Measurements from ENCODE around the gene FAM217A.

DNA sequence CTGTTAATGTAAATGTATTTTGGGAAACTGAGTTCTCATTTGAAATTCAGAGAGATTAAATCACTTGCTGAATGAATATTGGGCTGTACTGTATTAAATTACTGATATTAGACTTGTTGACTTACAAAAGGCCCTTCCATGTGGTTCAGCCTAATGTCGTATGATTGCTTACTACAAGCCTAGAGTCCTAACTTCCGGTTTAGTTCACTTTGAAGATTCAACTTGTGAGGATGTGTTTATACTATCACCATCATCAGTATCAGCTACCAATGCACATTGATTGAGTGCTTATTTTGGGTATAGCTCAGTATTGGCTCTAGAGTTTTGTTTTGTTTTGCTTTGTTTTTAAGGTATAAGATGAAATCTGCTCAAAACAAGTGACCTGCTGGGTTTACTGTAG is 48.3 kb downstream of the FAM217A start:
- TF ChIP-seq SMAD3 (CRISPR knock-in tag; IDR thresholded peaks at IDR 0.05) (no peak), ZGPAT (CRISPR knock-in tag; IDR thresholded peaks at IDR 0.05) (no peak), RELA (CRISPR knock-in tag; IDR thresholded peaks at IDR 0.05) (no peak), CTCF (CRISPR knock-in tag; IDR thresholded peaks at IDR 0.05) (no peak), KDM4B (CRISPR knock-in tag; IDR thresholded peaks at IDR 0.05) (no peak), RXRB (CRISPR knock-in tag; IDR thresholded peaks at IDR 0.05; ENCODE audit: borderline replicate concordance) (no peak)
- TF ChIP-seq, protein P1, sequence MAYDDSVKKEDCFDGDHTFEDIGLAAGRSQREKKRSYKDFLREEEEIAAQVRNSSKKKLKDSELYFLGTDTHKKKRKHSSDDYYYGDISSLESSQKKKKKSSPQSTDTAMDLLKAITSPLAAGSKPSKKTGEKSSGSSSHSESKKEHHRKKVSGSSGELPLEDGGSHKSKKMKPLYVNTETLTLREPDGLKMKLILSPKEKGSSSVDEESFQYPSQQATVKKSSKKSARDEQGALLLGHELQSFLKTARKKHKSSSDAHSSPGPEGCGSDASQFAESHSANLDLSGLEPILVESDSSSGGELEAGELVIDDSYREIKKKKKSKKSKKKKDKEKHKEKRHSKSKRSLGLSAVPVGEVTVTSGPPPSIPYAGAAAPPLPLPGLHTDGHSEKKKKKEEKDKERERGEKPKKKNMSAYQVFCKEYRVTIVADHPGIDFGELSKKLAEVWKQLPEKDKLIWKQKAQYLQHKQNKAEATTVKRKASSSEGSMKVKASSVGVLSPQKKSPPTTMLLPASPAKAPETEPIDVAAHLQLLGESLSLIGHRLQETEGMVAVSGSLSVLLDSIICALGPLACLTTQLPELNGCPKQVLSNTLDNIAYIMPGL (CRISPR knock-in tag; IDR thresholded peaks at IDR 0.05; ENCODE audit: borderline replicate concordance in 1 of 2, low read depth in 1 of 2), result no peak
- TF ChIP-seq, protein P2, sequence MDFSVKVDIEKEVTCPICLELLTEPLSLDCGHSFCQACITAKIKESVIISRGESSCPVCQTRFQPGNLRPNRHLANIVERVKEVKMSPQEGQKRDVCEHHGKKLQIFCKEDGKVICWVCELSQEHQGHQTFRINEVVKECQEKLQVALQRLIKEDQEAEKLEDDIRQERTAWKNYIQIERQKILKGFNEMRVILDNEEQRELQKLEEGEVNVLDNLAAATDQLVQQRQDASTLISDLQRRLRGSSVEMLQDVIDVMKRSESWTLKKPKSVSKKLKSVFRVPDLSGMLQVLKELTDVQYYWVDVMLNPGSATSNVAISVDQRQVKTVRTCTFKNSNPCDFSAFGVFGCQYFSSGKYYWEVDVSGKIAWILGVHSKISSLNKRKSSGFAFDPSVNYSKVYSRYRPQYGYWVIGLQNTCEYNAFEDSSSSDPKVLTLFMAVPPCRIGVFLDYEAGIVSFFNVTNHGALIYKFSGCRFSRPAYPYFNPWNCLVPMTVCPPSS (IDR thresholded peaks at IDR 0.05), result no peak

All from HepG2 (cell line).